K562 (cell line): Measurements from ENCODE around the gene USP17L30. TPM values are rescaled to one million over a fixed set of nuclear protein-coding genes. Genes with fewer than 3 reads are reported as not detected.

Experiments used
- ATAC-seq: fragments of 200-7000 bp; cut with Tn5 transposase; 3 replicates; pipeline ENCODE4 v1.9.1; 2020; ENCODE audit warnings: moderate library complexity
- BruUV-seq: library from RNA; stranded (reverse); fragments of 400-500 nt; replicated peaks from 2 replicates; lab custom pipeline; 2021; lab: Mats Ljungman, UMichigan
- CTCF ChIA-PET: fragments of 300-600 bp; formaldehyde crosslinking; extraction: SDS; loops from one replicate; lab custom pipeline; 2021; ENCODE audit warnings: low intra/inter-chr PET ratio; lab: Yijun Ruan, JAX
- POLR2A ChIA-PET: fragments of 300-600, 350-650 bp; sonication (Branson Sonifier 250); formaldehyde crosslinking; extraction: SDS; loops from one replicate; lab custom pipeline; 2021; ENCODE audit warnings: antibody characterized with exemption, inconsistent platforms; lab: Yijun Ruan, JAX
- DNase-seq, 4 experiments: peaks; one replicate each; pipeline versions ENCODE4 v3.0.0 to v3.0.0-alpha.2; 2011 to 2018; ENCODE audit warnings: low spot score in 3 of 4, mixed read lengths in 3 of 4; ENCODE audit errors: extremely low read depth in 1 of 4
- FAIRE-seq: peaks from 2 replicates; lab custom pipeline; 2011; peaks lifted over from hg19 to GRCh38; lab: Jason Lieb, UNC
- H2AFZ ChIP-seq: 2 replicates; pipeline ENCODE4 v1.6.0; 2011; ENCODE audit warnings: low read depth, low read length, control low read depth, inconsistent platforms
- H3K27ac ChIP-seq: fragments of 200-600 bp; 3 replicates; pipeline ENCODE4 v1.8.0; 2011; ENCODE audit warnings: low read depth, mild to moderate bottlenecking, control low read depth, inconsistent platforms, low read length, moderate library complexity, mixed read lengths; ENCODE audit errors: extremely low read depth
- H3K27me3 ChIP-seq, 2 experiments: fragments of 300-600 bp in 1 of 2; 2 replicates in 1 of 2; 3 replicates in 1 of 2; pipeline versions ENCODE4 v1.6.0 to v1.8.0; 2011; ENCODE audit warnings: inconsistent platforms in 2 of 2, low read length in 2 of 2, mild to moderate bottlenecking in 1 of 2, mixed read lengths in 1 of 2, moderate library complexity in 1 of 2; ENCODE audit not compliant: control insufficient read depth in 2 of 2, insufficient read depth in 2 of 2
- H3K36me3 ChIP-seq: fragments of 300-600 bp; 3 replicates; pipeline ENCODE4 v1.8.0; 2011; ENCODE audit warnings: mild to moderate bottlenecking, low read length, inconsistent platforms; ENCODE audit not compliant: control insufficient read depth, insufficient read depth
- H3K4me1 ChIP-seq, 2 experiments: fragments of 200-600 bp in 1 of 2; replicated peaks in 1 of 2; 2 replicates in 1 of 2; 3 replicates in 1 of 2; pipeline versions ENCODE4 v1.5.1 to v1.8.0; 2011; ENCODE audit warnings: inconsistent platforms in 2 of 2, low read length in 2 of 2, mild to moderate bottlenecking in 1 of 2, mixed read lengths in 1 of 2, moderate library complexity in 1 of 2; ENCODE audit not compliant: control insufficient read depth in 2 of 2, insufficient read depth in 2 of 2
- H3K4me2 ChIP-seq: 2 replicates; pipeline ENCODE4 v1.6.1; 2011; ENCODE audit warnings: low read length, control low read depth, inconsistent platforms, mixed read lengths; ENCODE audit not compliant: insufficient read depth
- H3K4me3 ChIP-seq: fragments of 200-600 bp; sonication (generic), shearing (Covaris generic); 2 replicates; pipeline ENCODE4 v1.5.1; 2016; ENCODE audit warnings: control low read depth, inconsistent platforms
- H3K79me2 ChIP-seq: fragments of 200-600 bp; 3 replicates; pipeline ENCODE4 v1.8.0; 2011; ENCODE audit warnings: low read length, inconsistent platforms; ENCODE audit not compliant: control insufficient read depth, insufficient read depth
- H3K9ac ChIP-seq, 2 experiments: 2 replicates each; pipeline versions ENCODE4 v1.6.0 to v1.6.1; 2011; ENCODE audit warnings: low read depth in 2 of 2, low read length in 2 of 2, control low read depth in 1 of 2, inconsistent platforms in 1 of 2, mild to moderate bottlenecking in 1 of 2, mixed read lengths in 1 of 2; ENCODE audit not compliant: insufficient read depth in 1 of 2
- H3K9me1 ChIP-seq: one replicate; pipeline ENCODE4 v1.6.0; 2011; ENCODE audit warnings: inconsistent platforms, mild to moderate bottlenecking, low read length, moderate library complexity; ENCODE audit not compliant: control insufficient read depth, insufficient read depth
- H3K9me3 ChIP-seq: replicated peaks from 2 replicates; pipeline ENCODE4 v1.5.1; 2011; ENCODE audit warnings: low read depth, low read length, inconsistent platforms; ENCODE audit not compliant: control insufficient read depth, insufficient read depth
- H4K20me1 ChIP-seq: replicated peaks from 2 replicates; pipeline ENCODE4 v1.6.1; 2011; ENCODE audit warnings: low read length, inconsistent platforms, mixed read lengths; ENCODE audit not compliant: control insufficient read depth, insufficient read depth
- BCLAF1 ChIP-seq, 2 experiments: fragments of 450-650 bp in 1 of 2; IDR thresholded peaks; 2 replicates each; pipeline ENCODE4 v1.6.1; 2011 to 2017; ENCODE audit warnings: low read depth in 2 of 2, antibody characterized with exemption in 1 of 2, borderline replicate concordance in 1 of 2, low read length in 1 of 2, mild to moderate bottlenecking in 1 of 2, mixed read lengths in 1 of 2; ENCODE audit not compliant: control insufficient read depth in 1 of 2
- BRF2 ChIP-seq: IDR thresholded peaks from 3 replicates; pipeline ENCODE4 v1.6.1; 2011; ENCODE audit warnings: borderline replicate concordance, mild to moderate bottlenecking; ENCODE audit not compliant: insufficient read length, insufficient read depth
- E2F1 ChIP-seq: sonication (generic); formaldehyde crosslinking; IDR thresholded peaks from 2 replicates; pipeline ENCODE4 v1.8.1; 2023; ENCODE audit warnings: mild to moderate bottlenecking, missing genetic modification reagents, moderate library complexity
- IFI16 ChIP-seq: fragments of 250-450 bp; sonication (Bioruptor Pico); IDR thresholded peaks from 2 replicates; pipeline ENCODE4 v2.1.2; 2022; ENCODE audit warnings: mild to moderate bottlenecking, inconsistent platforms
- ILK ChIP-seq: fragments of 450-650 bp; IDR thresholded peaks from 2 replicates; pipeline ENCODE4 v1.6.1; 2016; ENCODE audit warnings: missing genetic modification characterization, low read depth, mild to moderate bottlenecking, missing compliant biosample characterization, moderate library complexity, borderline replicate concordance
- MED1 ChIP-seq: sonication (generic); formaldehyde crosslinking; IDR thresholded peaks from 2 replicates; pipeline ENCODE4 v1.8.1; 2023; ENCODE audit warnings: missing genetic modification reagents, borderline replicate concordance
- PHF8 ChIP-seq: fragments of 200-600 bp; sonication (generic); IDR thresholded peaks from 2 replicates; pipeline ENCODE4 v1.6.1; 2012; ENCODE audit warnings: mixed run types, mild to moderate bottlenecking, inconsistent platforms, low read length, moderate library complexity, borderline replicate concordance
- TEAD1 ChIP-seq, 2 experiments: fragments of 450-650 bp in 1 of 2; sonication (generic) in 1 of 2; formaldehyde crosslinking; IDR thresholded peaks; 2 replicates each; pipeline versions ENCODE4 v1.4.0 to v1.8.0; 2020 to 2022; ENCODE audit warnings: mild to moderate bottlenecking in 2 of 2, missing genetic modification reagents in 1 of 2
- TSC22D4 ChIP-seq: fragments of 450-650 bp; IDR thresholded peaks from 2 replicates; pipeline ENCODE4 v1.6.1; 2016; ENCODE audit warnings: missing genetic modification characterization, missing biosample characterization, control low read depth
- ZBTB9 ChIP-seq: fragments of 450-650 bp; formaldehyde crosslinking; IDR thresholded peaks from 2 replicates; pipeline ENCODE4 v1.4.0; 2020; ENCODE audit warnings: mild to moderate bottlenecking, moderate library complexity
- ZFP91 ChIP-seq: sonication (generic); formaldehyde crosslinking; IDR thresholded peaks from 2 replicates; pipeline ENCODE4 v1.8.0; 2022; ENCODE audit warnings: mild to moderate bottlenecking, missing genetic modification reagents
- ZNF140 ChIP-seq: fragments of 250-450 bp; sonication (Bioruptor Pico); IDR thresholded peaks from 2 replicates; pipeline ENCODE4 v1.8.0; 2021; ENCODE audit warnings: moderate library complexity, mild to moderate bottlenecking, inconsistent platforms
- ZNF584 ChIP-seq: fragments of 200-800 bp; sonication (Bioruptor generic); IDR thresholded peaks from 2 replicates; pipeline ENCODE4 v1.6.1; 2016; ENCODE audit warnings: low read depth, mild to moderate bottlenecking, missing genetic modification characterization, missing compliant biosample characterization
- WGBS: fragments of 100-300 bp; shearing (Covaris generic); methylation state at CpG from one replicate; pipeline ENCODE4 v1.1.6; 2016; ENCODE audit warnings: low coverage, mixed read lengths; ENCODE audit not compliant: insufficient coverage; ENCODE audit errors: missing lambda C conversion rate; 5-methylcytosine and 5-hydroxymethylcytosine counted together
- in situ Hi-C: fragments of 300-500 bp; cut with MboI; formaldehyde crosslinking; loops from 4 replicates; pipeline ENCODE4 v1.15.0; 2018; ENCODE audit warnings: inconsistent platforms, mixed read lengths
- intact Hi-C: fragments of 100-400 bp; cut with micrococcal nuclease; formaldehyde crosslinking; loops from 2 replicates; pipeline ENCODE4 v1.14.2; 2022
- polyA plus RNA-seq, 8 experiments: library from polyadenylated mRNA; depleted of rRNA in 4 of 8; stranded (reverse) in 5 of 8; unstranded in 3 of 8; fragments of >200 nt; fragmentation: Nextera tagmentation in 2 of 8; fragmentation: Illumina TruSeq in 1 of 8; extraction: Ambion mirVana in 2 of 8; extraction: Trizol in 1 of 8; gene quantifications; 2 replicates each; pipeline versions ENCODE4 v1.2.1 to v1.2.3, GENCODE V29; 2011 to 2014; ENCODE audit warnings: inconsistent platforms in 1 of 8, missing spikeins in 1 of 8
- total RNA-seq, 7 experiments: library from RNA; depleted of rRNA in 6 of 7; stranded (reverse); fragments of >200 nt in 6 of 7; fragmentation: Illumina TruSeq in 2 of 7; extraction: Trizol in 2 of 7; gene quantifications; 2 replicates each; pipeline versions ENCODE4 v1.2.1 to v1.2.3, GENCODE V29; 2011 to 2021; ENCODE audit warnings: low replicate concordance in 1 of 7

Gene USP17L30
- total and polyA plus RNA-seq, 9 of the 15 experiments (the other 6 are each of a cell fraction or from before 2014, with no cell fraction given) = not detected

- ATAC-seq = no peak
- peaks cover 0 to 6% of the 10 kb centered on the region in 2 experiments; a peak in 2 of 5 replicates for H3K4me1 ChIP-seq
- no peaks in the 10 kb centered on the region for H3K9me3 ChIP-seq
- no peak overlapping the region for H2AFZ ChIP-seq
- no peak for FAIRE-seq
- no peak for DNase-seq
- in situ Hi-C loops = loop anchor here (10.0 kb wide), 1 partner anchor 59 kb away; the partner anchor contains the start of genes USP17L24 and USP17L25
- POLR2A ChIA-PET = no interaction called here
- no peak overlapping the region for H3K4me3 ChIP-seq
- no peaks in the 10 kb centered on the region for H3K27me3 ChIP-seq
- WGBS = 0% methylated on average over 1 of the region's 1 CpG
- H4K20me1 ChIP-seq = no peaks in the 10 kb centered on the region
- H3K27ac ChIP-seq = no peak overlapping the region
- H3K79me2 ChIP-seq = no peaks in the 10 kb centered on the region
- H3K4me2 ChIP-seq = no peak overlapping the region
- intact Hi-C loops = no loop called here
- H3K9ac ChIP-seq = no peak overlapping the region
- CTCF ChIA-PET = no interaction called here
- H3K36me3 ChIP-seq = no peaks in the 10 kb centered on the region
- BruUV-seq = no TSS peak
- no peaks in the 10 kb centered on the region for H3K9me1 ChIP-seq
- no peak for TF ChIP-seq ZBTB9 (CRISPR knock-in tag)
- no peak for TF ChIP-seq BCLAF1 (IDR thresholded peaks at IDR 0.05; ENCODE audit: borderline replicate concordance in 1 of 2, control insufficient read depth in 1 of 2, low read depth in 2 of 2, low read length in 1 of 2)
- no peak for TF ChIP-seq PHF8
- no peak for TF ChIP-seq ILK (tag)
- TF ChIP-seq IFI16 (CRISPR knock-in tag) = no peak
- no peak for TF ChIP-seq E2F1 (CRISPR knock-in tag)
- TF ChIP-seq TEAD1 (CRISPR knock-in tag; IDR thresholded peaks at IDR 0.05) = no peak
- TF ChIP-seq TSC22D4 (tag) = no peak
- no peak for TF ChIP-seq MED1 (CRISPR knock-in tag)
- TF ChIP-seq ZFP91 = no peak
- no peak for TF ChIP-seq ZNF584
- TF ChIP-seq ZNF140 (CRISPR knock-in tag) = no peak
- no peak for TF ChIP-seq BRF2
Measured at GRCh38 chr4:9384126-9384525, 21.2 kb downstream of the USP17L30 start.
